GM18508 (cell line): ENCODE data around the gene ATP8A1.
"Not testable (repeated sequence)": the region's sequence is repeated elsewhere in the genome, so short reads cannot be mapped to it uniquely, and the experiment has no call there.

ENCODE experiments used
- ATAC-seq: cut with Tn5 transposase; IDR thresholded peaks from one replicate; pipeline ENCODE4 v1.9.1; 2021; ENCODE audit warnings: moderate number of reproducible peaks; ENCODE audit not compliant: insufficient read depth, unreplicated experiment

ATP8A1 gene

GRCh38 chr4:42652529-42653231 lies 4.2 kb downstream of the ATP8A1 start:
- ATAC-seq, result not testable (repeated sequence)

- ATAC-seq, result no peak
Measured at GRCh38 chr4:42649870-42650269, 7.0 kb downstream of the ATP8A1 start.

- ATAC-seq, result no peak
Measured at GRCh38 chr4:42646999-42647541, 9.8 kb downstream of the ATP8A1 start.

GRCh38 chr4:42646013-42646784 lies 10.7 kb downstream of the ATP8A1 start:
- ATAC-seq, result no peak

GRCh38 chr4:42644897-42645296 lies 12.0 kb downstream of the ATP8A1 start:
- ATAC-seq, result no peak

- ATAC-seq, result peak; percentile 45
Measured at GRCh38 chr4:42643685-42644084, 13.2 kb downstream of the ATP8A1 start.

GRCh38 chr4:42642845-42643615 lies 13.9 kb downstream of the ATP8A1 start:
- no peak for ATAC-seq

GRCh38 chr4:42642101-42642797 lies 14.7 kb downstream of the ATP8A1 start:
- ATAC-seq, result no peak

GRCh38 chr4:42641656-42642055 lies 15.2 kb downstream of the ATP8A1 start:
- ATAC-seq, result no peak

- no peak for ATAC-seq
Measured at GRCh38 chr4:42641161-42641560, 15.7 kb downstream of the ATP8A1 start.

GRCh38 chr4:42640613-42641012 lies 16.3 kb downstream of the ATP8A1 start:
- ATAC-seq, result no peak

GRCh38 chr4:42638993-42639392 lies 17.9 kb downstream of the ATP8A1 start:
- ATAC-seq, result peak; percentile 66

GRCh38 chr4:42638321-42638720 lies 18.6 kb downstream of the ATP8A1 start:
- no peak for ATAC-seq

- ATAC-seq, result no peak
Measured at GRCh38 chr4:42637867-42638266, 19.0 kb downstream of the ATP8A1 start.

- ATAC-seq, result no peak
Measured at GRCh38 chr4:42637104-42637503, 19.8 kb downstream of the ATP8A1 start.

GRCh38 chr4:42636645-42636949 lies 20.3 kb downstream of the ATP8A1 start:
- ATAC-seq, result no peak

GRCh38 chr4:42633605-42634388 lies 23.1 kb downstream of the ATP8A1 start:
- ATAC-seq, result peak; percentile 54

GRCh38 chr4:42632653-42633382 lies 24.1 kb downstream of the ATP8A1 start:
- ATAC-seq, result no peak

- ATAC-seq, result no peak
Measured at GRCh38 chr4:42630908-42631307, 26.0 kb downstream of the ATP8A1 start.
